ENCODE data around the gene TMEM238L. TPM values are rescaled to one million over a fixed set of nuclear protein-coding genes. Genes with fewer than 3 reads are reported as not detected.

The TMEM238L gene
- total RNA-seq, 1 donor from 2014 or later = not detected

DNA sequence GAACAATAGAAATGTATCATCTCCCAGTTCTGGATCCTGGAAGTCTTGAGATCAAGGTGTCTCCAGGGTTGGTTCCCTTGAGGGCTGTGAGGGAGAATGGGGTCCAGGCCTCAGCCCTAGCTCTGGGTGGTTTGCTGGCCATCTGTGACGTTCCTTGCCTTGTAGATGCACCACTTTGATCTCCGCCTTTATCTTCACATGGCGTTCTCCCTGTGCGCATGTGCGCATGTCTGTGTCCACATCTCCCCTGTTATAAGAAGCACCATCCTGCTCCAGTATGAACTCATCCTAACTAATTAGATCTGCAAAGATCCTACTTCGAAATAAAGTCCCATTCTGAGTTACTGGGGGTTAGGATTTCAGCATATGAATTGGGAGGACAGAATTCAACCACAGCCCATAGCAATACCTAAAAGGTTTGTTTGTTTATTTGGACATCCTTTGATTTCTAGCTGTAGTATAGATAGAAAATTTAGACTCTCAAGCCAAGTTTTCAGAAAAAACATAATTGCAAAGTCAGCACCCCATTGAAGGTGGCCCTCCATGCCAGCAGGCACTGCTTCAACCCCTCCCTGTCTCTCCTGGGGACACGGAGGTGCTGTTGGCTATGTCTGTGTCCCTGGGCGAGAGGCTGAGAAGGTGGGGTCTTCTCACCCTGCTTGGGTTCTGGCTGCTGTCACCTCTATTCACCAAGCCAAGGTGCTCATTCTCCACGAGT, 2.8 kb upstream of the TMEM238L start:
- FAIRE-seq (no peak), DNase-seq (ENCODE audit: low spot score in 2 of 2) (no peak)

DNA sequence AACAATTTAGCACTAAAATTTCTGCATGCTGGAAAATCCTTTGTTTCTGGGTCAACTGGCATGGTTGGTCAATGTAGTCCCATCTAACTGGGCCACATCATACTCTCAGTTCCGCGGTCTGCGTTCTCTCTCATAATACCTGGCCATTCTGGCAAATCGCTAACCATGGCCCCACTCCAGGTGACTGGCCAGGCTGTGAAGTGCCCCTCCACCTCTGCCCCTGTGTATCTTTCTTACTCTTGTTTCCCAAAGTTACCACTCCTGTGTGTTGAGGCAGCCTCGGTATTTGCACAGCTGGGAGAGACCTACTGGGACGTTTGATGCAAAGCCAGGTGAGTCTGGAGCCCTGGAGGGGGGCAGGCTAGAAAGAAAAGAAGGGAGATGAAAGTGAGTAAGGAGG, 2.0 kb upstream of the TMEM238L start:
- DNase-seq (ENCODE audit: low spot score in 2 of 2) = no peak

DNA sequence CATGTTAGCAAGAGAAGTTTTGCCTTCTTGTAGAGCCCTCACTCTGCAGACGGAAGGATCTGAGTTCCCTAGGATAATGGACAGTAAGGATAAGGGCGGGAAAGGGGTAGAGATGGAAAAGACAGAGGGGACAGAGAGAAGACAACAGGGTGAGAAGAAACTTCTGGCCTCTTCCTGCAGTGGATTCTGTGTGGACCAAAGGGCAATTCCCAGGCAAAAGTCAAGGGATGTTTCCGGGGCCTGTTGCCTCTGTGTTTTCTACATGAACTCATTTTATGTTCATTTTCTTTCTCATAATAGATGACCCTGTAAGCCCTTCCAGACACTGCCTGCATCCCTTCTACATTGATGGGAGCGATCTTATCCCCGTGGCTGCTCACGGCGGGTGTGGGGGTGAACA, 647 bp upstream of the TMEM238L start:
- DNase-seq (ENCODE audit: low spot score in 2 of 2) = no peak
- no peak for FAIRE-seq

More for the DNA sequence above, 2.0 kb upstream of the TMEM238L start:
- FAIRE-seq = no peak

DNA sequence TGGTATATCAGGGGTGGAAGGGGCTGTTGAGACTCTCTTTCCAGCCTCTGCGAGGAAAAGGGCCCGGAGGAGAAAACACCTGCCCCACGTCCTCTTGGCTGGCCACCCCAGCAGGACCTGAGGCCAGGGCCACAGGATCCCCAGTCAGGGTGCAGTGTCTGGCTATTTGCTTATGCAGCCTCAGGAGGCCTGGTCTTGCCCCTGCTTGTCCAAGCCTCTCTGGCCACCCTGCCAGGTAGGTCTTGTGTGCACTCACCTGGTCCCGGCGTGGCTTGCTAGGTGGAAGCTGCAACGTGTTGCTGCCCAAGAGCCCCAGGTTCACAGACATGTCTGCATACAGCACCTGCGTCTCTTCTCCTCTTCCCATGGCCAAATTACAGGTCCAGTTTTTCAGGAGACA, 549 bp downstream of the TMEM238L start:
- FAIRE-seq = no peak
- no peak for DNase-seq (ENCODE audit: low spot score in 2 of 2)

DNA sequence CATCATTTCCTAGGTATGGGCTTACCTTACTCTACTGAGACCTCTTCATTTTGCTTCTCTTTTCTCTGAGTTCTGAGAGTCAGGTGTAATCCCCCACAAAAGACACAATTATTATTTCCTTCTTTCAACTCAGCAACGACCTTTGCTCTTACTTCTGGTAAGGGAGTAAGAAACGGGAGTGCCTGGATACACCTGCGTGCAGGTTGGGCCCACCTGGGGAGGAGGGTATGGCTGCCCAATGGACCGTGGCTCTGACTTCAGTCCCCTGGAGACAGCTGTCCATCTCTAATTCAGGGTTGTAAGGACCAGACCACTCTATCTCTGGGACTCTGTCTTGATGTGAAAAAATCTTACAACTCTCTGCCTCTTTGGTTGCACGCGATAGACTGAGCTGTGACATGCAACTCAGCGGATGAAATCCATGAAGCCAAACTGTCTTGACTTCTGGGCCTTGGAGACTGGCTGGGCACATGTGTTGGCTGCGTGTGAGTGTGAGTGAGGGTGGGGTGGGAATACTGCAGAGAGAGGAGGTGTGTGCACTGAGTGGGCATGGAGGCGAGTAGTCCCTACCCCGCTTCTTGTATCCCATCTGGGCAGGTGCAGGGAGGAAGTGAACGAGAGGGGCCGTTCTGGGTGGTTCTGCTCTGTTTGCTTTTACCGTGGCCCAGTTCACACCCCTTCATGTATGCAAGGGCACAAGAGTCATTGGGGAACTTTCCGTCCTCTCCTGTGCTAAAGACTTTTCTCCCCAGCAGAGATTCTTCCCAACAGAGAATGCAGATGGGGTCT, 1.2 kb downstream of the TMEM238L start:
- FAIRE-seq (no peak), DNase-seq (ENCODE audit: low spot score in 2 of 2) (no peak)

DNA sequence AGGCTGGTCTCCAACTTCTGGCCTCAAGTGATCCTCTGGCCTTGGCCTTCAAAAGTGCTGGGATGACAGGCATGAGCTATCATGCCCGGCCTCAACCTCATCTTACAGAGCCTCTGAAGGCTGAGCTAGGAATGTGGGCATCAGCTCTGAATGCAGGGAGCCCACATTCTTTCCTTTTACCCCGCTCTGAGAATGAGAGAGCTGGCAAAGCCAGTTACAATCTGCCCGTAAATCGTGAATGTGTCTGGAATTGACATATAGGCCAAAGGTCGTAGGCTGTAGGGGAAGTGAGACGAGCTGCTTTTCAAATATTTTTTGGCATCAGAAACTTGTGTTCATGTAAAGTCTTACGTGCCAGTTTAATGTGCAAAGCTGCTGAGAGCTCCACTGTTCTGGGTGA, 4.5 kb downstream of the TMEM238L start:
- DNase-seq (ENCODE audit: low spot score in 2 of 2) (no peak), FAIRE-seq (no peak)

DNA sequence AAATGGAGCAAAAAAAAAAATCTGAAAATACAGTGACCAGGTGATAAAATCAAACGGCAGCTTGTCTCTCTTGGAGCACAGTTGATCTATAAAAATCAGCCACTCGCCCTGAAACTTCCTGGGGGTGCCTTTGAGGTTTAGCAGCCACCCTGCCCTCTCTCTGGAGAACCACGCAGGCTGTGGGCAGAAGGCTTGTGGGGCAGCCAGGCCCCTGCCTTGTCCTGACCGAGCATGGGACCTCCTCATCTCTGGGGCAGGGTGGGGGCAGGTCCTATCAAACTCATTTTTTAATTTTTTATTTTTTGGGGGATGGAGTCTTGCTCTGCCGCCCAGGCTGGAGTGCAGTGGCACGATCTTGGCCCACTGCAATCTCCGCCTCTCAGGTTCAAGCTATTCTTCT, 5.0 kb downstream of the TMEM238L start:
- FAIRE-seq = no peak

DNA sequence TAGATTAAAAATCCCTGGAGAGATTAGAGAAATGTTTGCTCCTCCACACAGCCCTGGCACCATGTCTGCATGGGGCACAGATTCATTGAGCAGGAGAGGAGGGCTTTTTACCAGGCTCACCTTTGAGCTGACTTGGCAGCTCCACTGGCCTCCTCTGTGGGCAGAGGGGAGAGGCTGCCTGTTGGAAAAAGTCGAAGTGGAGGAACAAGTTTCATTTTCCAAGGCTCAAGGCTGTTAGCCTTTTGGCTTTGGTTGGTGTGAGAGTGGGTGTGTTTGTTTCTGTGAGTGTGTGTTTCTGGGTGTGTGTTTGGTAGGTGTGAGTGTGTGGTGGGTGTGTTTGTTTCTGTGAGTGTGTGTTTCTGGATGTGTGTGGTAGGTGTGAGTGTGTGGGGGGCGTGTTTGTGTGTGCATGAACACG, 5.6 kb downstream of the TMEM238L start:
- no peak for DNase-seq (ENCODE audit: low spot score in 2 of 2)
- no peak for FAIRE-seq

More for the DNA sequence above, 5.0 kb downstream of the TMEM238L start:
- no peak for DNase-seq (ENCODE audit: low spot score in 2 of 2)

DNA sequence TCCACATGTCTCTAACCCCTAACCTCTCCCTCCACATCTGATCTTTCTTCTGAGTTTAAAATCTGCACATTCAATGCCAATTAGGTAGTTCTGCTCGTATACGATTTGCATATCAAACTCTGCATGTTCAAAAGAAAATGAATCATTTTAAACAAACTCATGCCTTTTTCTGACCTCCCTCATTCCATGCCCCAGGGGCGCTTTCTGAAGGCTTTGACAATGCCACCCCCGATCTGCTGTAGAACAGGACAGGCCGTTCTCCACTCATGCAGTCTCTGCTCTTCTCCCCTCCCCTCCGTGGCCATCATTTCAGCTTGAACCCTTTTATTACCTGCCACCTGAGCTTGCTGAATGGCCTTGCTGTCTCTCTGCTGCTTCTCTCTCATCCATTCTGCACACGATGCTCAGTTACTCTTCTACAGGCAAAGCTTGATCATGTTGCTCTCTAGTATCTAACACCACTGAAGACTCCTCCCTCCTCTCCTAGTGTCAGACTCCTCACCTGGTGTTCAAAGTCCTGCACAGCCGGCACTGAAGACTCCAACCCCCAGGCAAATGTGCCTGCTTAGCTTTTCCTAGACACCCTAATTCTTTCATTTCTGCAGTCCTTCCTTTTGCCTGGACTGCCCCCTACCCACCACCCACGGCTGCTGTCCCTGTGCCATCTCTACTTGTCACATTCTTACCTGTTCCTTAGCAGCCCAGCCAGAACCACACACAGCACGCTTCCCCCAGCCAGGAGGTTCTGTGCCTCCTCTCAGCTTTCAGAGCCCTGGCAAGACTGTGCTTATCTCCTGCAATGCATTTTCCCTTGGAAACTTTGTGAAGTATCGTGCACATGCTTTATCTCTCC, 6.2 kb downstream of the TMEM238L start:
- no peak for FAIRE-seq
- no peak for DNase-seq (ENCODE audit: low spot score in 2 of 2)

DNA sequence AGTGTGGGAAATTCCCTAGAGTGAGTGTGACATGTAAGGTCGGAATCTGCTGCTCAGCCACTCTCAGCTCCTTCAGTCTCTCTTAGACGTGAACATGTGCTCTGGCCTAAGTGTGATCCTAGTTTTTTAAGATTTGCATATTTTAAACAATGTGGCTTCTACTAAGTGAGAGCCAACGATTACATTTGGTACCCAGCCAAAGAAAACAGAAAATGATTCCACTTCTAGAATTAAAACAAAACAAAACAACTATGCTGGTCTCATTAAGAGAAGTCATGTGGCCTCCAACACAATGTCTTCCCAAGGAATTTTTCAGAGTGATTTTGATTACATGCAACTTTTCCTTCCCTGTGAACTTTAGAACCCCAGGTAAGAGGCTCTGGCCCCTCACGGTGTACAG, 10.1 kb downstream of the TMEM238L start:
- no peak for DNase-seq (ENCODE audit: low spot score in 2 of 2)
- FAIRE-seq = no peak

DNA sequence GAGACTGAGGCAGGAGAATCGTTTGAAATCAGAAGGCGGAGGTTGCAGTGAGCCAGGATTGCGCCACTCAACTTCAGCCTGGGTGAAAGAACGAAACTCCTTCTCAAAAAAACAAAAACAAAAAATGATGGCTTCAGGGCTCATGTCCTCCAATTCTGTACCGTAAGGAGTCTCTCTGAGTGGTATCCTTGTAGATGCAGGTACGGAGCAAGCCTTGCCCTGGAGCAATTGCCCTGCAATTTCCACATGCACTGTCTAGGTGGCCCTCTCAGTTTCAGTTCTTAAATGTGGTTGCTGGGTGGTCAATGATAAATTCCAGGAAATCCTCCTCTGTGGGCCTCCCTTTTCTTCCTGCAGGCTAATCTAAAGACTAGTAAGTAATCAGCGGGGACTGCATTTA, 10.6 kb downstream of the TMEM238L start:
- FAIRE-seq (no peak), DNase-seq (ENCODE audit: low spot score in 2 of 2) (no peak)

DNA sequence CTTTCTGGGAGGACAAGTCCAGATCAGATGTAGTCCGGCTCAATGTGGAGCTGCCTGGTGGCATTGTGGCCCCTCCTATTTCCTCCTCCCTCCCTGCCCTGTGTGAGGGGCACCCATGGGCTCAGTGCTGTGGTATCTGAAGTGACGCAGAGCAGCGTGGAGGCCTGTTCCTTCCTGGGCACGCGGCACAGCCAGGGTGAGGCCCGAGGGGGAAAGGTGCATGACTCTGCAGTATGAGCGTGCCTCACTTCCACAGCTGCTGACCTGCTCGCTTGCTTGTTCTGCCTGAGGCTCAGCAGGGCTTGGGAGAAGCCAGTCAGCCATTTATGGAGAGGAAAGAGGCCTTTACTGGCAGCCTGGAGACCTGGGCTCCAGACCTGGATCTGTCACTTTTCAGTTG, 11.7 kb downstream of the TMEM238L start:
- DNase-seq (ENCODE audit: low spot score in 2 of 2) (no peak), FAIRE-seq (no peak)

DNA sequence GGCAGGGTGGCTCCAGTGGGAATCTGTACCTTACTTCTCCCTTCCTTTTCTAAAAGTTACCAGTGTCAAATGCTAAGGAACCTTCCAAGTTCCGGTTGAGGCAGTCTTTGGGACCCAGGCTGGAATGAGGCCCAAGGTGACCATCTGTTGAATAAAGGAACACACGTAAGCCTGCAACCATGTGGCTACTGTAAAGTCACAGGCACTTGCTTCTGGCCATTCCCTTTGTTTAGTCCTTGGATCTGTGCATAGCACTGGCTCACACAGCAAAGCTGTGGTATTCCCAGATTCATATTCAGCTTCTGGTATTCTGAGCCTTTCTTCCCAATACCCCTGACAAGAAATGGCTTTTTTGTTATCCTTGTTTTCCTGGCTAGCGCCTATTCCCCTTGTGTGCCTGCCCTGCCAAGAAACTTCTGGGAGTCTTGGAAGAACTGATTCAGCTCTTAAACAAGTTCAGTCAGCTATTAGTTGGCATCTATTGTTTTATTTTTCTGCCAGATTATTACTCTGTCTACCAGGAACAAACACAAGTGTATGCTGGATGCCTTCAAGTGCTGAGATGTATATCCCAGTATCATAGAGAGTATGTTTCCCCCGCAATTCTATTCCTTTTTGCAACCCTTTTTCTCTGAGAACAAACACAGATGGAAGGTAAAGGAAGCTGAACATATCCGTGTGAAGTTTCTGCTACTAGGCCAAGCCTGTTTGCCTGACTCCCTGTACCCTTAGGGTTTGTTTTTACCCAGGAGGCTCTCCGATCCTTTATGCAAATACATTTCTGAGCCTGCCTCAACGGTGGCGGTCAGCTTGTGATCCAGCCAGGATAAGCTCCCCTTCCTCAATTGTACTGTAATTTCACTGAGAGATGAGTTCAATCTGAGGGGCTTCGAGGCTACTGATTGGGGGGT, 13.2 kb downstream of the TMEM238L start:
- DNase-seq (ENCODE audit: low spot score in 2 of 2) (no peak), FAIRE-seq (no peak)

DNA sequence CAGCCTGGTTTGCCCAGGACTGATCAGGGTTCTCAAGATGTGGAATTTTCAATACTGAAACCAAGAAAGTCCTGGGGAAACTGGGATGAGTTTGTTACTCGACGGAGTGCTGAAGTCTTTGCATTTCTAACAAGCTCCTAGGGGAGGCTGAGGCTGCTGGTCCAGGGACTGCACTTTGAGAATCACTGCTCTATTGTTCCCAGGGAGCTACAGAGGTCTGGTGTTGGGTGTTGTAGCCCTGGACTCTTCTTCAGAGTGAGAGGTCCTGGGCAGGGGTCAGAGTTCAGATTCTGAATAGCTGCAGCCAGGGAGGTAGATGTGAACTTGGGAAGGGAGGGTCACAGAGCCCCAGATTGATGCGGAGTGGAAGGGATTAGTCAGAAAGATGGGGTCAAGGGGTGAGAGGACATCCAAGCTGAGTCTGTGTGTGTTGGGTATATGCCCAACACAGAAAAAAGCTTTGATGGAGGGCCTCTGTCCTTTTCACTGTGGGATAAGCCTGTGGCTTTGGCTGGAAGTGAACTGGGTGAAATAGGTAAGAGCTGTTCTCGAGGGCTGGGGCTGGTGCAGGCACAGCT, 14.1 kb downstream of the TMEM238L start:
- no peak for DNase-seq (ENCODE audit: low spot score in 2 of 2)
- FAIRE-seq = no peak

DNA sequence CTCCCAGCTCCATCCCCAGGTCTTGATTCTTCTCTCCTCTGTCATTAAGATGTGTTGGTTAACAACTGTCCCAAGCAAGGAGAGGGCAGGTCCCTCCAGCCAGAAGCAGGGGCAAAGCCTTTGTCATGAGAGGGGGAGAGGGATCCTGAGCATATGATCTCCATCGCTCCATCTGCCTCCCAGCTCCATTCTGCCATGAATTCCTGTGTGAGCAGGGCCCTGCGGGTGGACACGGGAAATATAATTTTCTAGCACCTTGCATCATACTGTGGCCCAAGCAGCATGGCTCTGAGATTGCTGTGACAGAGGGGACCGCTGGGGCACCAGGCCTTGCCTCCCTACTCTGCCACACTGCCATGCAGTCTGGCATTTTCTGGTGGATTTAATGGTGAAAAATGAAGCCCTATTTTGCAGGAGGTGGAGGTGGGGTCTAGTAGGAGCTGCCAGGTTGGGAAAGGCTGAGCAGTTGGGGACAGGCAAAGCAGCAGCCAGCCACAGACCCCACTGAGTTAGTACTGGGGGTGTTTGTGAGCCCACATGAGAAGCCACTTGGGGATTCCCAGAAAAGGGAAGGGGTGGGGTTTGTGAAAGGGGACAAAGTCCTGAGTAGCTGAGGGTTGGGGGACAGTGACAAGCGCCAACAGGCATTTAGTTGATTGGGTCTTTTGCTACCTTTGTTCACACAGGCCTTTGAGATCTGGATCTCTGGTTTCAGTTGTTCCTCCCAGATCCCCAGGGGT, 16.4 kb downstream of the TMEM238L start:
- DNase-seq (ENCODE audit: low spot score in 2 of 2) (no peak), FAIRE-seq (no peak)

DNA sequence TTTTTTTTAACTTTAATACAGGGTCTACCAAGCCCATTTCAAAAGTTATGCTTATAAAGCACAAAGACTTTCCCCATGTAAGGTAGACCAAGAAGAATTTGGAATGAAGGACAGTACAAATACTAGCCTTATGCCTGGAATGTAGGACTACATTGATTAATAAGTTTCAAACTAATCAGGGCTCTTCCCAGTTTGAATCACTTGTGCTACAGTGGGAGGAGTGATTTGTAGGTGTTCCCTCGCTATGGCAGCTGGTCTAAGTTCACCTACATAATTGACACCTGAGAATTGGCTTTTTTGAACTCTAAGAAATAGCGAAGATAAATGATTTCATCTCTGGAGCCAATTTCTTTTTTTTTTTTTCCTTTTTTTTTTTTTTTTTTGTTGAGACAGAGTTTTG, 18.6 kb downstream of the TMEM238L start:
- DNase-seq (ENCODE audit: low spot score in 2 of 2) (no peak), FAIRE-seq (no peak)

DNA sequence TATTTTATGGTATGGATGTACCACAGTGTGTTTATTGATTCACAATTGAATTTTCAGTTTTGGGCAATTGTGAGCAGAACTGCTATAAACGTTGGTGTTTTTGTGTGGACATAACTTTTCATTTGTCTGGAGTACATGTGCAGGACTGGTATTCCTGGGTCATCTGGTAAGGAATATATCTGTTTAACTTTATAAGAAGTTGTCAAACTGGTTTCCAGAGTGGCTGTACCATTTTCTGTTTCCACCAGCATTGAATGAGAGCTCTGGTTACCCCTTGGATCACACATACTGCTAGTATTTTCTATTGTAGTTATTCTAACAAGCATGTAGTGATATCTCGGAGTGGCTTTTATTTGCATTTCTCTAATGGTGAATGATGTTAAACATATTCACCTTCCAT, 24.3 kb downstream of the TMEM238L start:
- DNase-seq (ENCODE audit: low spot score in 2 of 2) (no peak), FAIRE-seq (no peak)

DNA sequence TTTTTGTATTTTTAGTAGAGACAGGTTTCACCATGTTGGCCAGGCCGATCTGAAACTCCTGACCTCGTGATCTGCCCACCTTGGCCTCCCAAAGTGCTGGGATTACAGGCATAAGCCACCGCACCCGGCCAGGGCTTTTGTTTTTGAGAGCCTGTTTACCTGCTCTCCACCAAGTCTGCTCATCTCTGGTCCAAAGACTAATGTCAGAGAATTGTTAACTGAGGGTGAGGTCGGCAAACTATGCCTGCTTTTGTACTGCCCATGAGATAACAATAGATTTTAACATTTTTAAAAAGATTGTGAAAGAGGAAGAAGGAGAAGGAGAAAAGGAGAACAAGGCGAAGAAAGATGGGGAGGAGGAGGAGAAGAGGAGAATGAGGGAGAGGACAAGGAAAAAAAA, 26.0 kb downstream of the TMEM238L start:
- DNase-seq (ENCODE audit: low spot score in 2 of 2) = no peak
- no peak for FAIRE-seq
